A549 treated with GW870086 at 1 μM for 4 hours (cell line): ENCODE results near the gene MMEL1. TPM values are rescaled to one million over a fixed set of nuclear protein-coding genes. Genes with fewer than 3 reads are reported as not detected.

Source experiments
- total RNA-seq: library from RNA; stranded (reverse); fragments of 200-300 nt; extraction: Qiagen RNA extraction; gene quantifications from 5 replicates; pipeline ENCODE4 v1.2.3, GENCODE V29; 2022; ENCODE audit warnings: low read depth

Gene MMEL1
- not detected in 5 replicates for total RNA-seq

GRCh38 chr1:2632561-2633361, at the start of gene MMEL1:
Gene MMEL1, minus strand, starts transcription at chr1:2633016. Its CDS starts 3,532 bp downstream, at chr1:2629484.

GRCh38 chr1:2586154-2587070, 46.4 kb downstream of the MMEL1 start, which contains the start of gene PRXL2B:
Gene PRXL2B, plus strand, starts transcription at chr1:2586777. Its CDS starts 109 bp downstream, at chr1:2586886.

DNA sequence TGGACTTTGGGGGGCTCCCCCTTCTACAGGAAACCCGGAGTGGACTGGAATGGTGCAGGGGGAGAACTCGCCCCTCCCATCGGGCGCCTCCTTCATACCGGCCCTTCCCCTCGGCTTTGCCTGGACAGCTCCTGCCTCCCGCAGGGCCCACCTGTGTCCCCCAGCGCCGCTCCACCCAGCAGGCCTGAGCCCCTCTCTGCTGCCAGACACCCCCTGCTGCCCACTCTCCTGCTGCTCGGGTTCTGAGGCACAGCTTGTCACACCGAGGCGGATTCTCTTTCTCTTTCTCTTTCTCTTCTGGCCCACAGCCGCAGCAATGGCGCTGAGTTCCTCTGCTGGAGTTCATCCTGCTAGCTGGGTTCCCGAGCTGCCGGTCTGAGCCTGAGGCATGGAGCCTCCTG, 76.5 kb downstream of the MMEL1 start, which contains the start of gene TNFRSF14:
TNFRSF14 (plus strand) TSS at position 95 of the 401 bp plus-strand sequence; CDS start at position 389, 294 bp downstream.

Other genes starting within 250 kb of the MMEL1 start
- gene MORN1, start 241.5 kb downstream of the MMEL1 start, total RNA-seq = 5.8 to 6.4 TPM (median 6.2 TPM) in 5 replicates
- gene RER1, start 241.2 kb downstream of the MMEL1 start, total RNA-seq = 90.3 to 142 TPM (median 127 TPM) in 5 replicates
- gene PEX10, start 220.5 kb downstream of the MMEL1 start, total RNA-seq = 21.6 to 24.1 TPM (median 23.7 TPM) in 5 replicates
- 0.17 to 0.53 TPM (median 0.28 TPM) in 5 replicates for gene PLCH2, start 156.7 kb downstream of the MMEL1 start, total RNA-seq
- gene PANK4, start 106.4 kb downstream of the MMEL1 start, total RNA-seq = 8.0 to 11.6 TPM (median 10.1 TPM) in 5 replicates
- gene HES5, start 102.8 kb downstream of the MMEL1 start, total RNA-seq = not detected in 5 replicates
- gene TNFRSF14, start 76.6 kb downstream of the MMEL1 start, total RNA-seq = 0.21 to 0.39 TPM (median 0.33 TPM) in 3 of 5 replicates, not detected in the others
- 20.8 to 24.2 TPM (median 21.9 TPM) in 5 replicates for gene PRXL2B, start 46.2 kb downstream of the MMEL1 start, total RNA-seq
- gene TTC34, start 168.7 kb upstream of the MMEL1 start, total RNA-seq = 0.02 to 0.05 TPM (median 0.03 TPM) in 5 replicates